NCI-H2196 (cell line): ENCODE results near the gene JUNB.

ENCODE experiments used
- DNase-seq: peaks from one replicate; lab custom pipeline; 2025; ENCODE audit not compliant: unreplicated experiment; lab: John Stamatoyannopoulos, UW

Gene JUNB

GRCh38 chr19:12840091-12841079 lies 49.1 kb downstream of the JUNB start:
- DNase-seq: peak; percentile 80

- DNase-seq: no peak
Observed at GRCh38 chr19:12841094-12841493, 49.8 kb downstream of the JUNB start.

- no peak for DNase-seq
Observed at GRCh38 chr19:12842511-12842910, 51.2 kb downstream of the JUNB start.
